Stimulated activated CD8-positive, alpha-beta memory T cell treated with anti-CD3 and anti-CD28 coated beads, Interleukin-12 subunit alpha, Interleukin-12 subunit beta, amount 100 ng/mL, for 24 hours (primary cell): ENCODE results near the gene DDX54.

Experiments used
- DNase-seq: peaks from one replicate; pipeline ENCODE4 v3.0.0-alpha.2; 2020; ENCODE audit errors: extremely low read depth

DDX54 gene

GRCh38 chr12:113162102-113163029 is 22.9 kb downstream of the DDX54 start:
- no peak for DNase-seq

- no peak for DNase-seq
These were observed 23.8 kb downstream of the DDX54 start for GRCh38 chr12:113161415-113162016.

- no peak for DNase-seq
These were observed 25.3 kb downstream of the DDX54 start for GRCh38 chr12:113159937-113160336.

- DNase-seq = no peak
These were observed 26.7 kb downstream of the DDX54 start for GRCh38 chr12:113158439-113159203.

- DNase-seq = no peak
These were observed 27.9 kb downstream of the DDX54 start for GRCh38 chr12:113157218-113157859.

GRCh38 chr12:113155646-113156045 is 29.6 kb downstream of the DDX54 start:
- DNase-seq = no peak

- no peak for DNase-seq
These were observed 30.2 kb downstream of the DDX54 start for GRCh38 chr12:113155060-113155459.

- DNase-seq = no peak
These were observed 30.8 kb downstream of the DDX54 start for GRCh38 chr12:113154351-113154973.

GRCh38 chr12:113152835-113153814 is 32.2 kb downstream of the DDX54 start:
- DNase-seq = no peak

- no peak for DNase-seq
These were observed 33.0 kb downstream of the DDX54 start for GRCh38 chr12:113152196-113152834.

- DNase-seq = no peak
These were observed 33.6 kb downstream of the DDX54 start for GRCh38 chr12:113151655-113152054.

GRCh38 chr12:113149361-113150150 is 35.7 kb downstream of the DDX54 start, which contains the start of gene CFAP73:
Gene CFAP73, plus strand, starts transcription at chr12:113149724. Its CDS starts 134 bp downstream, at chr12:113149858.
- DNase-seq = no peak

- DNase-seq = no peak
These were observed 38.3 kb downstream of the DDX54 start for GRCh38 chr12:113146999-113147398.

GRCh38 chr12:113145720-113146551 is 39.3 kb downstream of the DDX54 start:
- DNase-seq = no peak

- DNase-seq = no peak
These were observed 40.5 kb downstream of the DDX54 start for GRCh38 chr12:113144806-113145205.

- no peak for DNase-seq
These were observed 41.3 kb downstream of the DDX54 start for GRCh38 chr12:113143959-113144358.

GRCh38 chr12:113142886-113143332 is 42.4 kb downstream of the DDX54 start:
- DNase-seq = no peak
